Right kidney (tissue), 1 donor: ENCODE data around the gene WDFY3.

ENCODE experiments used
- DNase-seq: peaks from one replicate; pipeline ENCODE4 v3.0.0-alpha.2; 2016

The WDFY3 gene

DNA sequence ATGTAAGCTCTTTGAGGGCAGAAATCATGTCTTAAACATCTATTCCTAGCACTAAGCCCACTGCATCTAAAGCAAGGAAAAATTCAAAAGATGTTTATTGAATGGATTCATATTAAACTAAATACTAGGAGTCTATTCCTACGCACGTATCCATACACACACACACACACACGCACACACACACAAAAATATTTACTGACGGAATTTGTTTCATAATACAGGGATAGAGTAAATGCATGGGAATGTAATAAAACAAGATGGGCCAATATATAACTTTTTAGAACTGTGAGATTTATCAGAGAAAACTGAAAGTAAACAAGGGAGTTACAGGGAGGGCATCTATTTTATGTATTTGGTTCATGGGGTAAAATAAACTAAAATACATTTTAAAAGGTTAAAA, 57.6 kb downstream of the WDFY3 start:
- DNase-seq: no peak

DNA sequence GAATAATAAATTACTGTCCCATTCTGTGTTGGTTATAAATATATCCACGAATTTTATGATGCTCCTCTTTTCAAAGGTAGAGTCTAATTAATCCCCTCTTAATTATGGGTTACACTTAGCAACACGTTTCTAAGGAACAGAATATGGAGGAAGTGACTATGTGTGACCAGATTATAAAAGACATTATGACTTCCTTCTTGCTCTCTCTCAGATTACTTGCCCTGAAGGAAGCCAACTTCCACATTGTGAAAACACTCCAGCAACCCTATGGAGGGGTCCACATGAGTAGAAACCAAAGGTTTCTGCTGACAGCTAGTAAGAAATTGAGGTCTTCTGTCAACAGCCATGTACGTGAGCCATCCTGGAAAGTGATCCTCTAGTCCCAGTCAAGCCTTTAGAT, 59.3 kb downstream of the WDFY3 start:
- DNase-seq: no peak

DNA sequence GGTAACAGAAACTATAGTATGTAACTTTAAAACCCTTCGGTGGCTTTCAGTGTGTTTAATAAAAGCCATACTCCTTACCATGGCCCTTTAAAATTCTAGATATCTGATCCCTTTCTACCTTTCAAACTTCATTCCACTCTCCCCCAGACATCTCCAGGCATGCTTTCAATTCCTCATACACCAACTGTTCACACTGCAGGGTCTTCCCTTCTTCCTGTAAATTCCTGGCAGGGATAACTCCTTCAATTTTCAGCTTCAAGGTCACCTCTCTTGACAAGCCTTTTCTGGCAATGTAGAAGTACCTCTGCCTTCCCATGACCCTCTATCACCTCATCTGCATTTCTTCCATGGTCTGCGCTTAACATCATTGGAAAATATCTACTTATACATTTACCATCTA, 60.8 kb downstream of the WDFY3 start:
- no peak for DNase-seq

DNA sequence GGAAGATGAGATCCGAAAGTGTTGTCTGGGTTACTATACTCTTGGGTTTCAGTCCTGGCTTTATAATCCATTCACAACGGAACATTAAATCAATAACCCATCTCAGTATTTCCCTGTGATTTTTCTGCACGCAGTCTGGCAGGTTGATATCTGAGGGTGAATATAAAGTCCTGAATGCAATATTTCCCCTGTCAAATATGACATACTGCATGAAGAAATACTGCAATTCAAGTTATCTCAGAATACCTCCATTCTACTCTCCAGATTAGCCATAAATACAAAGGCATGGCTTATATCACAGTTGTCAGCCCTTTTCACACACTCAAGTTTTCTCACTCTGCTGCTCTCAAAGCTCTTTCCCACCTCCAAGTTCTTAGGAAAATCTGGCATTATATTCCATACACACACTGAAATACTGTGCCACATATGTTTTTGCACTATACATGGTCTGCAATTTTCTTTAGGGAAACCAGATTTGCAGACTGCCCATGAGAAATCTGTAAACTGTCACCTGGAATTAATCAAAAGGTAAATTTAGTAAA, 64.7 kb downstream of the WDFY3 start:
- no peak for DNase-seq

DNA sequence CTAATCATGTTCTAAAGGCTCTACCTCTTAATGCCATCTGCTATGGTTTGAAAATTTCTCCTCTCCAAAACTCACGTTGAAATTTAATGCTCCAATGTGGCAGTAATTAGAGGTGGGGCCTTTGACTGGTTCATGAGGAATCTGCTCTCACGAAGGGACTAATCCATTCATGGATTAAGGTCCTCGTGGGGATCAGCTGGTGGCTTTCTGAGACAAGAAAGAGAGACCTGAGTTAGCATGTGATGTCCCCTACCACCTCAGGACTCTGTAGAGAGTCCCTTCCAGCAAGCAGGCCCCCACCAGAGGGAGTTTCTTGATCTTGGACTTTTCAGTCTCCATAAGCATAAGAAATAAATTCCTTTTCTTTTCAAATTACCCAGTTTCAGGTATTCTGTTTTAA, 65.3 kb downstream of the WDFY3 start:
- DNase-seq: no peak

DNA sequence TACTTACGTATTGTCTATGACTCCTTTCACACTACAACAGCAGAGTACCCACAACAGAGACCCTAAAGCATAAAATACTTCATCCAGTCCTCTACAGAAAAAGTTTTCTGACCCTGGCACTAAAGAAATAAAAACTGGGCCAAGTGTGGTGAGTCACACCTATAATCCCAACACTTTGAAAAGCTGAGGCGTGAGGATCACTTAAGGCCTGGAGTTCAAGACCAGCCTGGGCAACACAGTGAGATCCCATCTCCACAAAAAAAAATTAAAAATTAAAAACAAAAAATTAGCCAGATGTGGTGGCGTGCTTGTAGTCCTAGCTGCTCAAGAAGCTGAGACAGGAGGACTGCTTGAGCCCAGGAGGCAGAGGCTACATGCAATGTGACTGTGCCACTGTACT, 66.9 kb downstream of the WDFY3 start:
- DNase-seq: no peak

DNA sequence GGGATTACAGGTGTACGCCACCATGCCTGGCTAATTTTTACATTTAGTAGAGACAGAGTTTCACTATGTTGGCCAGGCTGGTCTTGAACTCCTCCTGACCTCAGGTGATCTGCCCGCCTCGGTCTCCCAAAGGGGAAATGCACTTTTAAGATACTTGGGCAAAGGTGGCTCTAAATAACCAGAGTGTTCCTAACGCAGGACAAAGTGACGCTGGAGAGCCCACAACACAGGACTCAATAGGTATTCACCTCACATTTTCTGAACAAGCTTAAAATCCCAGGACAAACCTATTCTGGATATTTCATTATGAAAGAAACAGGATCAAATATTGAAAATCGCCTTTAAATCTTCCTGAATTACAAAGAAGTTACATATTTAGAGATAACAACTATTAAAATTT, 69.0 kb downstream of the WDFY3 start:
- DNase-seq: no peak

DNA sequence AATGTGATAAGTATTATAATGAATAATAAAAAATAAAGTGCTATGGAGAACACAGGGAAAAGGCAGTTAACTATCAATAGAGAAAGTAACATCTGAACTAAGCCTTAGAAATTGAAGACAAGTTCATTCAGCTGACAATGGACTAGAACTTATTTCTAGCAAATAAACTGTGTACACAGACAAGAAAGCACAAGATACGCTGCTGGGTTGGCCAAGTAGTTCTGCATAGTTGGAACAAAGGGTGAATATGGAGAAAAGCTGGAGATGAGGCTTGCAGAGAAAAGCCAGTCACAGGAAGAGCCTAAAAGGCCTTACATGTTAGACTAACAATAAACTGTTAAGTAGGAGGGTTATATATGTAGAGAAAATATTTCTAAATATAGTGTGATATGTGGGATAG, 71.2 kb downstream of the WDFY3 start:
- no peak for DNase-seq

DNA sequence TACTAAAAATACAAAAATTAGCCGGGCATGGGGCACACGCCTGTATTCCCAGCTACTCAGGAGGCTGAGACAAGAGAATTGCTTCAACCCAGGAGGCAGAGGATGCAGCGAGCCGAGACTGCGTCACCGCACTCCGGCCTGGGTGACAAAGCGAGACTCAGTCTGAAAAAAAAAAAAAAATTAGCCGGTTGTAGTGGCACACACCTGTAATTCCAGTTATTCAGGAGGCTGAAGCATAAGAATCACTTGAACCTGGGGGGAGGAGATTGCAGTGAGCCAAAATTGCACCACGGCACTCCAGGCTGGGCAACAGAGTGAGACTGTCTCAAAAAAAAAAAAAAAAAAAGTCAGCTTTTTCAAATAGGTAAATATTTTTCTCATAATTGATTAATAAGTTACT, 71.9 kb downstream of the WDFY3 start:
- DNase-seq: no peak

DNA sequence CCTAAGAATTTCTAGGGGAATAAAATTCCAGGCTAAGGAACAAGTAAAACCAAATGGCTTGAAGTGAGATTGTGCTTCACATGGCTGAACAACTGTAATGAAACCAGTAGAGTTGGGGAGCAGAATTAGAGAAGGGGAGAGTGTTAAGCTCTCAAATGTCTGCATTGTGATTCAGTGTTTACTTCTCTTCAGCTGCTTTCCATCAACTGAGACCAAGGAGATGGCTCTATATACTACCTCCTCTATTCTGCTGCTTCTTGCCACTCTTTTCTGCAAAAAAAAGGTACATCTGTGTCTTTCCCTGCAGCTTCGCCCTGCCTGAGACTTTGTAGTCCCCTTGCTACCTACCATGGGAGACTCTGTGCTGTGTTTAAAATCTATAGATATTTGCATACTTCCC, 73.5 kb downstream of the WDFY3 start:
- DNase-seq: no peak

DNA sequence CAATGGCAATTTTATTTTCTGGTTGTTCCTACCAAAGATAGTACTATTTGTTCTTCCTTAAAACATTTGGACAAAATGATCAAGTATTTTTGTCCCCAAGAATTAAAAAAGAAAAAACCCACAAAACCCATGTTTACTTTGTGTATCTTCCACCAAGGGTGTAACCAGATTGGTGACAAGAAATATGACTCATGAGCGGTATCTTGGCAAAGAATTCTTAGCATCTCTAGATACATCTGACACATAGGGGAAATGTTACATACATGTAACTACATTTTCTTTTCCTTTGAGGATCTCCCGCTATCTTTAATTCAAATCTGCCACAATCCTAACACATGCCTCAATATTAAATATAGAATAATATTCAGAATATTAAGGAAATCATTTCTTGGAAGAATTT, 78.7 kb downstream of the WDFY3 start:
- no peak for DNase-seq

DNA sequence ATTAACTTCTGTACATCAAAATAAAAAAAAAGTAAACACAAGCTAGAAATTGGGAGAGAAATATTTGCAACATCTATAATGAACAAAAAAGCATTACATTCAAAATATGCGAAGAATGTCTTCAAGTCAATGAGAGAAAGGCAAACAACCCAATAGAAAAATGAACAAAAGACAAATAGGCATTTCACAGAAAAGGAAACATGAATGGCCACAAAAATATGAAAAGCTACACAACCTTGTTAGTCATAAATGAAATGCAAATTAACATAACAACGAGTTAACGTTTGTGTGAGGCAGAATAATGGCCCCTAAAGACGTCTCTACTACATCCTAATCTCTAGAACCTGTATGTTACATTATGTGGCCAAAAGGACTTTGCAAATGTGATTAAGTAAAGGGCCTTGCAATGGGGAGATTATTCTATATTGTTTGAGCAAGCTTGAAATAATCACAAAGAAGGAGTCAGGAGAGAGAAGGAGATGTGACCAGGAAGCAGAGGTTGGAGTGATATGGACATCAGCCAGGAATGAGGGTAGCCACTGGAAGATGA, 86.8 kb downstream of the WDFY3 start:
- no peak for DNase-seq

DNA sequence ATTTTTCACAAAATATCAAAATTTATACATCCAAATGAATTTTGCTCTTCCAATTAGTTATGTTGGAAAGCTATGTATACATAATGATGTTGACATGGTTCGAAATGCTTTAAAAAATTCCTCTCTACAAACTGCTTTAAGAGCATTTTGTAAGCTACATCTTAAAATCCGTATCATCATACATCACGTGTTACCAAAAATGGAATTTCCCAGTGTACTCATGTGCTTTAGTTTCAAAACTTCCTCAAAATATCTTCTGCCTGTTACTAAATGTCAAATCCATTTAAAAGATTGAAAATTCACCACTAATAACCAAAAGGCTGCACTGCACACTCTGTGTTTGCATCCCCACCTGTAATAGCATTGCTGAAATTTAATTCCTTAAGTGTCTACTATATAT, 87.9 kb downstream of the WDFY3 start:
- no peak for DNase-seq

DNA sequence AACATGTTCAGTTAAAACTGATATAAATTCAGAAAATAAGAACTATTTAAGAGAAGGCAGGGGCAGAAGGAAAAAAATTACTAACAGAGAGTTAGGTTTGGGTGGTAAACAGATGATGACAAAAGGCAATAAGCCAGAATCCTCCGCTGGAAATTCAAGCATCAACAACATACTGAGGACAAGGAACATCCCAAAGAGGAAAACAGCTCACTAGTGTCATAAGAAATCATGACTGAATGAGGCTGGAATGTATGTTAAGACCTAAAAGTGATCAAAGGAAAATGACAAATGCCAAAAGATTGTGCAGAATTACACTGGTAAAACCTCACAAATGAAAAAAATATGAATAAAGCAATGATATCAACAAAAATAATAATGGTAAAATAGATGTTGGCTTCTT, 88.4 kb downstream of the WDFY3 start:
- DNase-seq: no peak

DNA sequence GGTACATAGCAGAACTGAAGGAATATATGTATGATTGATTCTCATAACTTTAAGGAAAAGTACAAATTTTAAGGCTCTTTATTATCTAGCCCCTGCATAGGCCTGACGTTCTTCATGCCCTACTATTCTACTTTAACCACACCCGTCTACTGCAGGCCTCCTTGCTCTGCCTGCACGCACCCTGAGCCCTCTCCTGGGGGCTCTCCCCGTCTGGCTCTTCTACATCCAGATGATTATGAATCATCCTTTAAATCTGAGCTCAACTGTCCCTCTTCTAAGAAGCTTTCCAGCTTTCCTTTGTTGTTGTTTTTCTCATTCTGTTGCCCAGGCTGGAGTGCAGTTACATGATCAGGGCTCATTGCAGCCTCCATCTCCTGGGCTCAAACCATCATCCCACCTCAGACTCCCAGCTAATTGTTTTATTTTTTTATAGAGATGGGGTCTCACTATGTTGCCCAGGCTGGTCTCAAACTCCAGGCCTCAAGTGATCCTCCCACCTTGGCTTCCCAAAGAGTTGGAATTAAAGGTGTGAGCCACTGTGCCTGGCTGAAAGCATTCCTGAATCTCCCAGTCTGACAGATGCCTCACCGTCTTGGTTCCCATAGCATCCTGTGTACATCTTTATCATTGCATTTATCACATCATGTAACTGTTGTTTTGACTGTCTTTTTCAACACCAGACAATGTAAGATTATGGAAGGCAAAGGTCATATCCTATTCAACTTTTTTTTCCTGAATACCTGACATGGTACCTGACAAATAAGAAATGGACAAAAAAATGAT, 89.2 kb downstream of the WDFY3 start:
- DNase-seq: no peak

DNA sequence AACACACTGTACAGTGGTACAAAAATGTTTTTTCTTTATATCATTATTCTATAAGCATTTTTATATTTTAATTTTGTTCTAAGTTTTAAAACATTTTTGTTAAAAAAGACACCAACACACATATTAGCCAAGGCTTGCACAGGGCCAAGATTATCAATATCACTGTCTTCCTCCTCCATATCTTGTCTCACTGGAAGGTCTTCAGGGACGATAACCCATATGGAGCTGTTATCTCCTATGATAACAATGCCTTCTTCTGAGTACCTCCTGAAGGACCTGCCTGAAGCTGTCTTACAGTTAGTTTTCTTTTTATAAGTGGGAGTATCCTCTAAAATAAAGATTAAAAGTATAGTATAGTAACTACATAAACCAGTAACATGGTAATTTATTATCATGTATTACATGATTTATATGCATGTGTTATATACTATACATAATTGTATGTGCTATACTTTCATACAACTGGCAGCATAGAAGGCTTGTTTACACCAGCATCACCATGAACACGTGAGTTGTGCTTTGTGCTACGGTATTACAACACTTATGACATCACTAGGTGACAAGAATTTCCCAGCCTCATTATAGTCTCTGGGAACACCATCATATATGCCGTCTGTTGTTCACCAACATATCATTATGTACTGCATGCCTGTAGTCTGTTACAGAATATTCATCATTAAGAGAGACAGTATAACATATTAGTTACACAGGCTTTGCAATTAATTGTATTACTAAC, 90.7 kb downstream of the WDFY3 start:
- DNase-seq: no peak

DNA sequence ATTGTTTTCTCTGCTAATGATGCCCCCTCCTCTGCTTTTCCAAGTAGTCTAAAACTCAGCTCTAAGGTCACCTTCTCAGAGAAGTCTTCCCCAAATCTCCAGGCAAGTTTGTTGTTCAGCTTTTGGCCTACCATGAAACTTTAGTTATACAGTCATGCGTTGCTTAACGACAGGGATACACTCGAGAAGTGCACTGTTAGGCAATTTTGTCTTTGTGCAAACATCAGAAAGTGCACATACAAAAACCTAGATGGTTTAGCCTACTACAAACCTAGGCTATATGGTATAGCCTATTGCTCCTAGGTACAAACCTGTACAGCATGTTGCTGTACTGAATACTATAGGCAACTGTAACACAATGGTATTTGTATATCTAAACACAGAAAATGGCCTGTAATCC, 91.9 kb downstream of the WDFY3 start:
- DNase-seq: no peak

DNA sequence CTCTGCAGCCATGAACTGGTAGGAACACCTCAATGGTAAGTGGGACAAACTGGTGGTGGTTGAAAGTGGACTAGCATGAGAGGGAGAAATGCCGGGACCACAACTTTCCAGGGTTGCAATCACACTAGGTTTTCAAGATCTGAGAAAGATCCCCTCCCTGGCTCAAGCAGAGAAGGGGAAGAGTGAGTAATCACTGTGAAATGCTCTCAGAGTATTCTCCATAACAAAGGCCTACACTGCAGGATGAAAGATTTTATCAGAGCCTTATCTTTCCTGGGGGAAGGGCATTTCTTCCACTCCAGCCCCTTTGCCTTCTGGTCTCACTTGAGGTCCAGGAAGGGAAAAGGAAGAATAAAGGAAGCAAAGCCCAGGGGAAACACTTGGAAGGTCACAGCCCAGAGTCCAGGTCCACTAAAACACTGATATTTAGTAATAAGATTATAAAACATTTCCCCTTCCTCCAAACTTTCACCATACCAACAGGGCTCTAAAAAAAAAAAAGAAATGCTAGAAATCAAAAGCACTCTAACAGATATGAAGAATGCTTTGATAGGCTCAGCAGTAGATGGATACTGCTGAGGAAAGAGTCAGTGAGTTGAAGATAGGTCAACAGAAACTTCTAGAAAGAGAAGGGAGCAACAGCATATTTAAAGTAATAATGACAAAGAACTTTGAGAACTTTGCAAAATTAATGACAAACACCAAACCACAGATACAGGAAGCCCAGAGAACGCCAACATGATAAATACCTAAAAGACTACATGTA, 95.9 kb downstream of the WDFY3 start:
- no peak for DNase-seq

DNA sequence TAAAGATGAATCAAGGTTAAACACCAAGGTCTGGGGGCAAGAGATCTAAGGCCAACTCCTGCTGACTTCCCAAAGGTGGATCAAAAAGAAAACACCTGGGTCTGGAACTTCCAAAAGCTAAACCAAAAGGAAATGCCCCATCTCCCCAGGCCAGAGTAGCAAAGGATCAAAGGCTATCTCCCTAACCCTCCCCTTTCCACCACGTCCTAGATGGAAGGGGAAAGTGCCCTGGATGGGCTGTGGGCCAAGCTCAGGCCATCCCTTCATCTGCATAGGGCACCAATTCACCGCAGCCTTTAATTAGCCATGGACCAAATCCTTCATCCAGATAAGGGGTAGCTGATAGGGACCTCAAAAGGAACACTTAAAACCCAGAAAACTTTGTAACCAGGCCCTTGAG, 100.2 kb downstream of the WDFY3 start:
- no peak for DNase-seq

DNA sequence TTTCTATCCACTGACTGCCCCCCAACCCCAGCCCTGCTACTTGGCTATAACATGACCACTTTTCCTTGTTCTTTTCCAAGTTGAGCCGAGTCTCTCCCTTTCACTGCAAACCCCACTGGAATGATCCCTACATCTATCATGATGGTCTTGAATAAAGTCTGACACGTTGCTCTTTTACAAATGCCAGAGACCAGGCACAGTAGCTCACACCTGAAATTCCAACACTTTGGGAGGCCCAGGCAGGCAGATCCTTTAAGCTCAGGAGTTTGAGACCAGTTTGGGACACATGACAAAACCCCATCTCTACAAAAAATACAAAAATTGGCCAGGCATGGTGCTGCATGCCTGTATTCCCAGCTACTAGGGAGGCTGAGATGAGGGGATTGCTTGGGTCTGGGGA, 100.9 kb downstream of the WDFY3 start:
- no peak for DNase-seq

DNA sequence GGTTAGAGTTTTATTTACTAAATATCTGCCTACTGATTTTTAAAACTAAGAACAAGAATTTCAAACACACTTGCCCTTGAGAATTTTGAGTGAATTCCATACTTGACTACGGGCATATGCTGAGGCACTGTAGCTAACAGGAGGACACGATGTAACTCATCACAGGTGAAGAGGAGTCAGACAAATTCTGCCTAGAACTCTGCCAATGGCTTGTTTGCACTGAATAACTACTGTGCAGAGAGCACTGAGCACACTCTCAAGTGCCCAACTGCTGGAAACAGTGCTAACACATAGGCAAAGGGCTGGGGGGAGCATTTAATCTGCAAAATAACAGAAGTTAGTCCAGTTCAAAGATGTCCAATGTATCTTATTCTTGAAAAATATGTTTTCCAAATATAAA, 104.4 kb downstream of the WDFY3 start:
- no peak for DNase-seq

DNA sequence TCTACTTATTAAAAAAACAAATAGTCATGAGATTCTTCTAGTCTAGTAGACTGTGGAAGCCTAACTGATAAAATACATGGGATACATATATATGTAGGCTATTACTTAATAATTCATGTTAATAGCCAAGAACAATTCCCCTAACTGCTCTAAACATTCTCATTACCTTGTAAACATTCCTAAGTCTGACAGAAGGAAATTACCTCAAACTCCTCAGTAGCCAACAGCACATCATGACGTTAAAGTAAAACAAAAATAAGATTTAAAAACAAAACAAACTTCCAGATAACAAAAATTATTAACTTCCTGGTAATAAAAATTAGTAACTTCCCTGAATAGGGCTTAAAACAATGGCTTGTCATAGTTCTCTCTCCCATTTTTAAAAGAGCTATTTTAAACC, 109.2 kb downstream of the WDFY3 start:
- no peak for DNase-seq

DNA sequence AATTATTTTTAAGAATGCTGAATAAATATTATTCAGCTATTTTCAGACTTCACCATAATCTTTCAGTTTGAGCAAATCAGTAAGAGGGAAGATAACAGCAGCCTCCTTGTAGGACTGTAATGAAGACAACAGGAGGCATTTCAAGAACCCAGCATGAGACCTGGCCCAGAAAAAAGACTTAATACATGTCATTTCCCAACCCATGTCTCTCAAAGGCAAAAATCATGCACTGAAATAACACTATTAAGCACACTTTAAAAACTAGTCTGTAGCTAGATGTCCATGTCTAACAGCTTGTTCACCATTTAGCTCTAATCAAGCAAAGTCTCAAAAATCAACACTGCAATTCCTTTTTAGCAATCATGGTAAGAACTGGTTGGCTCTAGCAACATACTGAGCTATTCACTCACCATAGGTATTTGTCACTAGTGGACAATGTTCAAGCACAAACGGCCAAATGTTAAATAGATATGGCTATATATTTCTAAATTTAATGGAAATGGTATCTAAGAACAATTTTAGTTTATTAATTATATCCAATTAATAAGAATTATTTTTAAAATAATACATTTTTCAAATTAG, 109.9 kb downstream of the WDFY3 start:
- DNase-seq: no peak
